ENCODE measurements around the gene PLGRKT.

Gene PLGRKT

DNA sequence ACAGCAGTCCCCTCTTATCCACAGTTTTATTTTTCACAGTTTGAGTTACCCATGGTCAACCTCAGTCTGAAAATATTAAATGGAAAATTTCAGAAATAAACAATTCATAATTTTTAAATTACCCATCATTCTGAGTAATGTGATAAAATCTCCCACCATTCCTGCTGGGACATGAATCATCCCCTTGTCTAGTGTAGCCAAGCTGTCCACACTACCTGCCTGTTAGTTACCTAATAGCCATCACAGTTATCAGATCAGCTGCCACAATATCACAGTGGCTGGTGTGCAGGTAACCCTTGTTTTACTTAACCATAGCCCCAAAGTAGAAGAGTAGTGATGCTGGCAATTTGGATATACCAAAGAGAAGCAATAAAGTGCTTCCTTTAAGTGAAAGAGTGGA lies 10.7 kb downstream of the PLGRKT start:
- Histone ChIP-seq H2BK12ac (ENCODE audit: low read length) (no peak overlapping the region), H3K4ac (ENCODE audit: low read depth, low read length) (no peak overlapping the region), H2AK5ac (ENCODE audit: low read length) (no peak overlapping the region), H4K8ac (ENCODE audit: low read depth, low read length) (no peak overlapping the region), H2BK5ac (ENCODE audit: low read depth, low read length, poor library complexity) (no peak overlapping the region), H3K23ac (ENCODE audit: low read length) (no peak overlapping the region), H3K36me3 (ENCODE audit: control insufficient read depth in 1 of 2, insufficient read depth in 2 of 2, low read length in 2 of 2) (peaks cover 0 to 2% of the 10 kb centered on the region in 2 experiments), H3K4me1 (ENCODE audit: control insufficient read depth in 1 of 2, insufficient read depth in 2 of 2, low read length in 2 of 2) (no peaks in the 10 kb centered on the region), H3K9ac (ENCODE audit: low read length) (no peak overlapping the region), H3K27me3 (ENCODE audit: insufficient read depth, low read length) (no peaks in the 10 kb centered on the region), H3K9me3 (ENCODE audit: insufficient read depth, low read depth, low read length) (no peaks in the 10 kb centered on the region), H3K18ac (ENCODE audit: low read length) (no peak overlapping the region), H2BK120ac (ENCODE audit: insufficient read depth, low read length, poor library complexity) (no peak overlapping the region), H2AFZ (ENCODE audit: insufficient read depth, low read length, poor library complexity) (no peak overlapping the region), H3K4me3 (ENCODE audit: low read depth, low read length) (no peak overlapping the region), H3K79me1 (ENCODE audit: low read length) (no peaks in the 10 kb centered on the region), H3K4me2 (ENCODE audit: low read length) (no peak overlapping the region), H3K79me2 (ENCODE audit: control insufficient read depth, insufficient read depth, low read length, poor library complexity) (no peaks in the 10 kb centered on the region), H4K12ac (ENCODE audit: low read depth, low read length) (no peak overlapping the region), H3K27ac (ENCODE audit: low read depth, low read length) (no peak overlapping the region), H4K91ac (ENCODE audit: low read depth, low read length) (no peak overlapping the region), H3K14ac (ENCODE audit: low read length) (no peak overlapping the region)
- DNase-seq, result peak; percentile 51 to 70

DNA sequence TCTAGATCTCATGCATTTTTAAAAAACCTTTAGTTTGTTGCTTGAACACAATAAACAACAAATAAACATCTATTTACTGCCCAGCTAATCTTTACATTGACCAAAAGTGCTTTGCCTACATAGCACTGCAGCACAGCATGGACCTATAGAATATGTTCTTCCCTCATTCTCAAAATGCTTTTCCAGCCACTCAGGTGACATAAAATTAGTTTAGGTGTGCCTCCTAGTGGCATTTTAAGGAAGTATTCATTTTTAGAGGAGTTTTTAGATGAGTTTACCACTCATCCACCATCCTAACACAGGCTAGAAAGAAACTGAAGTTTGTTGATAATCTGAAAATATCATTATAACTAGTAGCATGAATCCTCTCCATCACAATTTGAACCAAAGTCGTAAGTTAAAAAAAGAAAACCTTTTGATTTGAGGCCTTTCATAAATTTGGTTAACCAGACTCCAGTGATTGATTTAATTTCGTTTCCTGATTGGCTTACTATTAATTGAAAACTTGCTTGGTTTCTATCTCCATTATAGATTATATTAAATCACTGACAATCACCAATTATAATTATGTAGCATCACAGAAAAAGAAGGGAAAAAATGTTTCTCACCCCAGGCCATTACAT lies 12.6 kb downstream of the PLGRKT start:
- Histone ChIP-seq H3K79me1 (ENCODE audit: low read length) (no peaks in the 10 kb centered on the region), H3K9me3 (ENCODE audit: insufficient read depth, low read depth, low read length) (no peaks in the 10 kb centered on the region), H2AFZ (ENCODE audit: insufficient read depth, low read length, poor library complexity) (no peak overlapping the region), H3K27me3 (ENCODE audit: insufficient read depth, low read length) (no peaks in the 10 kb centered on the region), H2BK5ac (ENCODE audit: low read depth, low read length, poor library complexity) (no peak overlapping the region), H3K4me2 (ENCODE audit: low read length) (no peak overlapping the region), H3K36me3 (ENCODE audit: control insufficient read depth in 1 of 2, insufficient read depth in 2 of 2, low read length in 2 of 2) (peaks cover 0 to 2% of the 10 kb centered on the region in 2 experiments), H4K91ac (ENCODE audit: low read depth, low read length) (no peak overlapping the region), H2AK5ac (ENCODE audit: low read length) (no peak overlapping the region), H2BK12ac (ENCODE audit: low read length) (no peak overlapping the region), H4K12ac (ENCODE audit: low read depth, low read length) (no peak overlapping the region), H3K14ac (ENCODE audit: low read length) (no peak overlapping the region), H3K23ac (ENCODE audit: low read length) (no peak overlapping the region), H4K8ac (ENCODE audit: low read depth, low read length) (no peak overlapping the region), H3K4me3 (ENCODE audit: low read depth, low read length) (no peak overlapping the region), H3K27ac (ENCODE audit: low read depth, low read length) (no peak overlapping the region), H3K79me2 (ENCODE audit: control insufficient read depth, insufficient read depth, low read length, poor library complexity) (no peaks in the 10 kb centered on the region), H3K9ac (ENCODE audit: low read length) (no peak overlapping the region), H3K4me1 (ENCODE audit: control insufficient read depth in 1 of 2, insufficient read depth in 2 of 2, low read length in 2 of 2) (no peaks in the 10 kb centered on the region), H3K18ac (ENCODE audit: low read length) (no peak overlapping the region), H2BK120ac (ENCODE audit: insufficient read depth, low read length, poor library complexity) (no peak overlapping the region), H3K4ac (ENCODE audit: low read depth, low read length) (no peak overlapping the region)
- peak in 1 of 2 donors; percentile 76 for DNase-seq
- no CpG with 5 or more reads among the region's 2 CpGs for WGBS (ENCODE audit: extremely low coverage, insufficient coverage, insufficient read length)

DNA sequence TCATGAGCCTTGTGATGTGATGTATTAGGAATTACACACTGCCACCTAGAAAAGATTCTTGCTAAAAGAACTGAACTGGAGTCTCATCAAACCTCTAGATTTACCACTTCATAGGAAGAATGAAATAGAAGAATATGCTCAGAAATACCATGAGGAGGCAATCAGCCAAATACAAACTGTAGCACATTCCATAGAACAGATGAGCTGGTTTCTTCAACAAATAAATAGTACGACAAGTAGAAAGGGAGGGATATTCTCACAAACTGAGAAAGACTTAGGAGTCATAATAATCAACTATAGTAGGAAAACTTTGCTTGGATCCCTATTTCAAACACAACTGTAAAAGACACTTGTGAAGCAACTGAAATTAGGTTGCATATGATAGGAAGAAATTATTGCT lies 15.4 kb downstream of the PLGRKT start:
- H3K36me3 ChIP-seq (ENCODE audit: control insufficient read depth in 1 of 2, insufficient read depth in 2 of 2, low read length in 2 of 2), result peaks cover 0 to 5% of the 10 kb centered on the region in 2 experiments
- no peak overlapping the region for H3K27ac ChIP-seq (ENCODE audit: low read depth, low read length)
- H4K91ac ChIP-seq (ENCODE audit: low read depth, low read length), result no peak overlapping the region
- no peak overlapping the region for H4K8ac ChIP-seq (ENCODE audit: low read depth, low read length)
- no peak overlapping the region for H3K14ac ChIP-seq (ENCODE audit: low read length)
- H3K4me2 ChIP-seq (ENCODE audit: low read length), result no peak overlapping the region
- no peaks in the 10 kb centered on the region for H3K9me3 ChIP-seq (ENCODE audit: insufficient read depth, low read depth, low read length)
- H3K79me1 ChIP-seq (ENCODE audit: low read length), result no peaks in the 10 kb centered on the region
- H3K4me3 ChIP-seq (ENCODE audit: low read depth, low read length), result no peak overlapping the region
- H3K4ac ChIP-seq (ENCODE audit: low read depth, low read length), result no peak overlapping the region
- H3K79me2 ChIP-seq (ENCODE audit: control insufficient read depth, insufficient read depth, low read length, poor library complexity), result no peaks in the 10 kb centered on the region
- H3K27me3 ChIP-seq (ENCODE audit: insufficient read depth, low read length), result no peaks in the 10 kb centered on the region
- no peak overlapping the region for H2AK5ac ChIP-seq (ENCODE audit: low read length)
- no peak overlapping the region for H2BK12ac ChIP-seq (ENCODE audit: low read length)
- H2BK5ac ChIP-seq (ENCODE audit: low read depth, low read length, poor library complexity), result no peak overlapping the region
- no peak overlapping the region for H3K23ac ChIP-seq (ENCODE audit: low read length)
- no peak overlapping the region for H2BK120ac ChIP-seq (ENCODE audit: insufficient read depth, low read length, poor library complexity)
- H4K12ac ChIP-seq (ENCODE audit: low read depth, low read length), result no peak overlapping the region
- no peak for DNase-seq
- no peak overlapping the region for H3K18ac ChIP-seq (ENCODE audit: low read length)
- no CpG with 5 or more reads among the region's 1 CpG for WGBS (ENCODE audit: extremely low coverage, insufficient coverage, insufficient read length)
- H3K9ac ChIP-seq (ENCODE audit: low read length), result no peak overlapping the region
- no peak overlapping the region for H2AFZ ChIP-seq (ENCODE audit: insufficient read depth, low read length, poor library complexity)
- no peaks in the 10 kb centered on the region for H3K4me1 ChIP-seq (ENCODE audit: control insufficient read depth in 1 of 2, insufficient read depth in 2 of 2, low read length in 2 of 2)

DNA sequence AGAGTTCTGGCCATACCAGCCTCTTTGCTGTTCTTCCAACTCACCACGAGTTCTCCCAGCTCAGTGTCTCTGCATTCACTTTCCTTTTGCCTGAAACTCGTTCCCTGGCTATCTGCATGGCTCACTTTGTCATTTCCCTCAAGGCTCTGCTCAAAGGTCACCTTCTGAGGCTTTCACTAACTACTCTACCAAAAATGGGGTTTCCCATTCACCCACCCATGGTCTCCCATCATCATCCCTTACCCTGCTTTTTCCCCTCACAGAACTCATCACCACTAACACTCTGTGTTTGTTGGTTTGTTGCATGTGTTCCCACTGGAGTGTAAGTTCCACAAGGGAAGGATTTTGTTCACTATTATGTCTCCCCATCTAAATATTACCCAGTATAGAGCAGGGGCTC lies 16.6 kb downstream of the PLGRKT start:
- WGBS (ENCODE audit: extremely low coverage, insufficient coverage, insufficient read length), result no CpG with 5 or more reads among the region's 2 CpGs
- Histone ChIP-seq H3K18ac (ENCODE audit: low read length) (no peak overlapping the region), H4K8ac (ENCODE audit: low read depth, low read length) (no peak overlapping the region), H3K4me3 (ENCODE audit: low read depth, low read length) (no peak overlapping the region), H3K27me3 (ENCODE audit: insufficient read depth, low read length) (no peaks in the 10 kb centered on the region), H2BK12ac (ENCODE audit: low read length) (no peak overlapping the region), H4K91ac (ENCODE audit: low read depth, low read length) (no peak overlapping the region), H3K4ac (ENCODE audit: low read depth, low read length) (no peak overlapping the region), H3K36me3 (ENCODE audit: control insufficient read depth in 1 of 2, insufficient read depth in 2 of 2, low read length in 2 of 2) (peaks cover 0 to 5% of the 10 kb centered on the region in 2 experiments), H2AFZ (ENCODE audit: insufficient read depth, low read length, poor library complexity) (no peak overlapping the region), H3K79me2 (ENCODE audit: control insufficient read depth, insufficient read depth, low read length, poor library complexity) (no peaks in the 10 kb centered on the region), H3K14ac (ENCODE audit: low read length) (no peak overlapping the region), H2BK5ac (ENCODE audit: low read depth, low read length, poor library complexity) (no peak overlapping the region), H3K9me3 (ENCODE audit: insufficient read depth, low read depth, low read length) (no peaks in the 10 kb centered on the region), H3K79me1 (ENCODE audit: low read length) (no peaks in the 10 kb centered on the region), H3K4me2 (ENCODE audit: low read length) (no peak overlapping the region), H4K12ac (ENCODE audit: low read depth, low read length) (no peak overlapping the region), H3K9ac (ENCODE audit: low read length) (no peak overlapping the region), H2AK5ac (ENCODE audit: low read length) (no peak overlapping the region), H3K4me1 (ENCODE audit: control insufficient read depth in 1 of 2, insufficient read depth in 2 of 2, low read length in 2 of 2) (no peaks in the 10 kb centered on the region), H3K23ac (ENCODE audit: low read length) (no peak overlapping the region), H3K27ac (ENCODE audit: low read depth, low read length) (no peak overlapping the region), H2BK120ac (ENCODE audit: insufficient read depth, low read length, poor library complexity) (no peak overlapping the region)
- no peak for DNase-seq

Data from trophoblast cell (in vitro differentiated cells and primary cell).